Measurements from ENCODE around the gene RPL36. TPM values are rescaled to one million over a fixed set of nuclear protein-coding genes. Genes with fewer than 3 reads are reported as not detected.

Gene RPL36
- total RNA-seq, 1 donor from 2014 or later = 1,170 TPM

DNA sequence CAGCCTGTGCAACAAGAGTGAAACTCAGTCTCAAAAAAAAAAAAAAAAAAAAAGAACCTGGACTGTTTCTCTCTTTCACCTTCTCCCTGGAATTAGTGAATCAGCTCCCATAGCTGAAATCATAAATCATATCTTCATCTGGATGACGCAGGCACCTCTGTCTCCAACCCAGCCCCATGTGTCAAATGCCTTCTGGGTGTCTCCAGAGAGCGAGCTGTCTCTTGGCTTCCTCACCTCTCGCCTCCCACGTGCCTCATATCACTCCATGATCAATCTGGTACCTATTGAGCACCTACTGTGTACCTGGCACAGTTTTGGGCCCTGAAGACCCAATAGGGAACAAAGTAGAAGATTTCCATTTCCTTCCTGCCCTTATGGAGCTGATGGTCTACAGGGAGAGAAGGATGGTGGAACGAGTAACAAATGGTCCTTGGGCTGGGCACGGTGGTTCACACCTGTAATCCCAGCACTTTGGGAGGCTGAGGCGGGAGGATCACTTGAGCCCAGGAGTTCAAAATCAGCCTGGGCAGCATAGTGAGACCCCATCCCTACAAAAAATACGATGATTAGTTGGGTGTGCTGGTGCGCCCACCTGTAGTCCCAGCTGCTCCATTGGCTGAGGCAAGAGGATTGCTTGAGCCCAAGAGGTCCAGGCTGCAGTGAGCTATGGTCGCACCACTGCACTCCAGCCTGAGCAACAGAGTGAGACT is 6.8 kb upstream of the RPL36 start:
- intact Hi-C loops (cut with micrococcal nuclease) = loop anchor here (5.0 kb wide), 1 partner anchor 1921 kb away; the partner anchor contains the start of genes APBA3 and MRPL54
- Mint-ChIP-seq H3K4me3 (no peak overlapping the region), H3K27ac (no peak overlapping the region), H3K9me3 (no peaks in the 10 kb centered on the region), H3K27me3 (peaks cover 2% of the 10 kb centered on the region), H3K4me1 (peaks cover 35% of the 10 kb centered on the region), H3K36me3 (ENCODE audit: low read depth) (peaks cover 8% of the 10 kb centered on the region)
- POLR2A ChIA-PET = interaction anchor here (0.6 to 1.4 kb wide), 3 partner anchors 58 to 61 kb away, joined by 3 read pairs; partner anchors contain the start of genes SAFB and SAFB2
- CTCF ChIA-PET = no interaction called here
- no peak for DNase-seq
- ATAC-seq (ENCODE audit: low read depth) = no peak
- TF ChIP-seq, protein P1, sequence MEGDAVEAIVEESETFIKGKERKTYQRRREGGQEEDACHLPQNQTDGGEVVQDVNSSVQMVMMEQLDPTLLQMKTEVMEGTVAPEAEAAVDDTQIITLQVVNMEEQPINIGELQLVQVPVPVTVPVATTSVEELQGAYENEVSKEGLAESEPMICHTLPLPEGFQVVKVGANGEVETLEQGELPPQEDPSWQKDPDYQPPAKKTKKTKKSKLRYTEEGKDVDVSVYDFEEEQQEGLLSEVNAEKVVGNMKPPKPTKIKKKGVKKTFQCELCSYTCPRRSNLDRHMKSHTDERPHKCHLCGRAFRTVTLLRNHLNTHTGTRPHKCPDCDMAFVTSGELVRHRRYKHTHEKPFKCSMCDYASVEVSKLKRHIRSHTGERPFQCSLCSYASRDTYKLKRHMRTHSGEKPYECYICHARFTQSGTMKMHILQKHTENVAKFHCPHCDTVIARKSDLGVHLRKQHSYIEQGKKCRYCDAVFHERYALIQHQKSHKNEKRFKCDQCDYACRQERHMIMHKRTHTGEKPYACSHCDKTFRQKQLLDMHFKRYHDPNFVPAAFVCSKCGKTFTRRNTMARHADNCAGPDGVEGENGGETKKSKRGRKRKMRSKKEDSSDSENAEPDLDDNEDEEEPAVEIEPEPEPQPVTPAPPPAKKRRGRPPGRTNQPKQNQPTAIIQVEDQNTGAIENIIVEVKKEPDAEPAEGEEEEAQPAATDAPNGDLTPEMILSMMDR (IDR thresholded peaks at IDR 0.05) = no peak

DNA sequence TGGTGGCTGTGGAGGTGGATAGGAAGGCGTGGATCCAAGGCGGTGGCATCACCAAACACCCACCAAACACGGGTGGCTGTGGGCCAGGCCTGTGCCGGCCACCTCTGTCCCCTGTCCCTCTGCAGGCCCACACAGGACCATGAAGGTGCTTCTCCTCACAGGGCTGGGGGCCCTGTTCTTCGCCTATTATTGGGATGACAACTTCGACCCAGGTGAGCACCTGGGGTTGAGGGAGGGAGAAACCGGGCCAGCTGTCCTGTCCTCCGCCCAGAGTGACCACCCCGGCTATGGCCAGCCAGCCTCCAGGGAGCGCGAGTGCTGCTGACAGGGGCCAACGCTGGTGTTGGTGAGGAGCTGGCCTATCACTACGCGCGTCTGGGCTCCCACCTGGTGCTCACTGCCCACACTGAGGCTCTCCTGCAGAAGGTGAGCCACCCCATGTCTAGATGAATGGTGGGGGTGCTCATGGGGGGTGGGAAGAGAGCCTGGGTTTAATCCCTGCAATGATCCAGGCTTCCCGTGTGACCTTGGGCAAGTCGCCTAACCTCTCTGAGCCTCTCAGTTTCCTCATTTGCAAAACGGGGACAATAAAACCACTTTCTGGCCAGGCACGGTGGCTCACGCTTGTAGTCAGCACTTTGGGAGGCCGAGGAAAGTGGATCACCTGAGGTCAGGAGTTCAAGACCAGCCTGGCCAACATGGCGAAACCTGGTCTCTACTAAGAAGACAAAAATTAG is 5.2 kb upstream of the RPL36 start:
- H3K4me3 Mint-ChIP-seq = no peak overlapping the region
- TF ChIP-seq, protein P1 (IDR thresholded peaks at IDR 0.05) = no peak
- H3K4me1 Mint-ChIP-seq = peaks cover 30% of the 10 kb centered on the region
- intact Hi-C loops (cut with micrococcal nuclease) = loop anchor here (5.0 kb wide), 1 partner anchor 1923 kb away; the partner anchor contains the start of genes APBA3 and MRPL54
- H3K9me3 Mint-ChIP-seq = no peaks in the 10 kb centered on the region
- POLR2A ChIA-PET = no interaction called here
- H3K27ac Mint-ChIP-seq = no peak overlapping the region
- ATAC-seq (ENCODE audit: low read depth) = no peak
- CTCF ChIA-PET = no interaction called here
- H3K36me3 Mint-ChIP-seq (ENCODE audit: low read depth) = peaks cover 6% of the 10 kb centered on the region
- H3K27me3 Mint-ChIP-seq = peaks cover 2% of the 10 kb centered on the region
- no peak for DNase-seq

DNA sequence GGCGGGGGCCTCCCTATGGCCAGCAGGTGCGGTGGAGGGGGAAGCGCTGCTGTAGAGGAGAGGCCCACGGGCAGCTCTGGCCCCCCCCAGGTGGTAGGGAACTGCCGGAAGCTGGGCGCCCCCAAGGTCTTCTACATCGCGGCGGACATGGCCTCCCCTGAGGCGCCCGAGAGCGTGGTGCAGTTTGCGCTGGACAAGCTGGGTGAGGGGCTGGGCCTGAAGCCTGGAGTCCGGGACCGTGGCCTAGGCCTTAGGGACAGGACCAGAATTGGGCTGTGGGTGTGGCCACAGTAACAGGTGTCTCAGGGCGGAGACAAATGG is 3.8 kb upstream of the RPL36 start:
- TF ChIP-seq, protein P1 (IDR thresholded peaks at IDR 0.05) = no peak
- DNase-seq = no peak
- intact Hi-C loops (cut with micrococcal nuclease) = loop anchor here (1.0 to 2.0 kb wide), 3 partner anchors 218 to 895 kb away; partner anchors contain the start of genes FEM1A and VMAC

DNA sequence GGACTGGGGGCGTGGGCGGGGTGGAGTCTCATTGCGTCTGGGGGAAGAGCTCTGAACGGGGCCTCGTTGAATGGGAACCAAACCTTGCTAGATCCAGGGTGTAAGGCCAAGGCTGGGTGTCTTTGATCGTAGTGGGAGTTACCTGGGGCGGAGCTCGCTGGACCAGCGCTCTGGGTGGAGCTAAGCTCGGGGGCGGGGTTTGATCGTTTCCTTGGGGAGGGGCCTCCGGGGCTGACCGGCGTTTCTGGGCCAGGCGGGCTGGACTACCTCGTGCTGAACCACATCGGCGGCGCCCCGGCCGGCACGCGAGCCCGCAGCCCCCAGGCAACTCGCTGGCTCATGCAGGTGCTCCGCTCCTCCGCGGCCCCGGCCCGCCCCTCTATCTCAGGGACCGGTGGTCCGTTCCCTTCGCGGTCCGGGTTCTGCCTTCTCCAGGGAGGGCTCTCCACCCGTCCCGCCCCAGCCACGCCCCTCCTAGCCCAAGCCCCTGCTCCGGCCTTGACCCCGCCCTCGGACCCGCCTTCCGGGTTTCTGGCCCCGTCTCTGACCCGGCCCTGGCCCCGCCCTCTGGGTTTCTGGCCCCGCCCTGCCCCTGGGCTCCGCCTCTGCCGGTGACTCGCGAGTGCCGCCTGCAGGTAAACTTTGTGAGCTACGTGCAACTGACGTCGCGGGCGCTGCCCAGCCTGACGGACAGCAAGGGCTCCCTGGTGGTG is 3.3 kb upstream of the RPL36 start:
- CTCF ChIA-PET = interaction anchor here (1.1 to 2.0 kb wide), 4 partner anchors 10 to 117 kb away, joined by 3 to 5 read pairs (median 4); no protein-coding TSS in a partner anchor
- no peaks in the 10 kb centered on the region for H3K9me3 Mint-ChIP-seq
- TF ChIP-seq, protein P1 (IDR thresholded peaks at IDR 0.05) = peak; percentile 31
- POLR2A ChIA-PET = interaction anchor here (0.5 to 6.4 kb wide), 16 partner anchors 9 to 1052 kb away, joined by 3 to 102 read pairs (median 6); partner anchors contain the start of genes CATSPERD, KHSRP, LONP1 and SAFB
- H3K4me1 Mint-ChIP-seq = peaks cover 30% of the 10 kb centered on the region
- peak overlapping the region; percentile 85 for H3K4me3 Mint-ChIP-seq
- H3K27ac Mint-ChIP-seq = peak overlapping the region; percentile 89
- peaks cover 13% of the 10 kb centered on the region for H3K36me3 Mint-ChIP-seq (ENCODE audit: low read depth)
- DNase-seq (peak; percentile 100), ATAC-seq (ENCODE audit: low read depth) (peak; percentile 74)
- H3K27me3 Mint-ChIP-seq = no peaks in the 10 kb centered on the region
- intact Hi-C loops (cut with micrococcal nuclease) = loop anchor here (1.0 to 2.0 kb wide), 4 partner anchors 64 to 896 kb away; partner anchors contain the start of genes FEM1A, SAFB and VMAC

More for the DNA sequence above, 3.8 kb upstream of the RPL36 start:
- Mint-ChIP-seq H3K4me1 (peaks cover 35% of the 10 kb centered on the region), H3K27me3 (no peaks in the 10 kb centered on the region), H3K36me3 (ENCODE audit: low read depth) (peaks cover 12% of the 10 kb centered on the region), H3K4me3 (peak overlapping the region; percentile 85), H3K27ac (peak overlapping the region; percentile 89), H3K9me3 (no peaks in the 10 kb centered on the region)
- ChIA-PET CTCF (interaction anchor here (1.3 to 2.0 kb wide), 3 partner anchors 41 to 118 kb away, joined by 3 to 5 read pairs (median 4); no protein-coding TSS in a partner anchor), POLR2A (interaction anchor here (0.6 to 6.4 kb wide), 9 partner anchors 9 to 738 kb away, joined by 3 to 102 read pairs (median 5); partner anchors contain the start of genes CATSPERD, KHSRP, LONP1 and SAFB)
- ATAC-seq (ENCODE audit: low read depth) = no peak

Data from activated B cell treated with CpG ODN at 0.5 μM for 24 hours (primary cell).